K562 (cell line): ENCODE results near the gene INSIG1. TPM values are rescaled to one million over a fixed set of nuclear protein-coding genes. Genes with fewer than 3 reads are reported as not detected.

Experiments used
- ATAC-seq: fragments of 200-7000 bp; cut with Tn5 transposase; 3 replicates; pipeline ENCODE4 v1.9.1; 2020; ENCODE audit warnings: moderate library complexity
- BruUV-seq: library from RNA; stranded (reverse); fragments of 400-500 nt; replicated peaks from 2 replicates; lab custom pipeline; 2021; lab: Mats Ljungman, UMichigan
- CTCF ChIA-PET: fragments of 300-600 bp; formaldehyde crosslinking; extraction: SDS; loops from one replicate; lab custom pipeline; 2021; ENCODE audit warnings: low intra/inter-chr PET ratio; lab: Yijun Ruan, JAX
- POLR2A ChIA-PET: fragments of 300-600, 350-650 bp; sonication (Branson Sonifier 250); formaldehyde crosslinking; extraction: SDS; loops from one replicate; lab custom pipeline; 2021; ENCODE audit warnings: antibody characterized with exemption, inconsistent platforms; lab: Yijun Ruan, JAX
- DNase-seq, 4 experiments: peaks; one replicate each; pipeline versions ENCODE4 v3.0.0 to v3.0.0-alpha.2; 2011 to 2018; ENCODE audit warnings: low spot score in 3 of 4, mixed read lengths in 3 of 4; ENCODE audit errors: extremely low read depth in 1 of 4
- FAIRE-seq: peaks from 2 replicates; lab custom pipeline; 2011; peaks lifted over from hg19 to GRCh38; lab: Jason Lieb, UNC
- H2AFZ ChIP-seq: 2 replicates; pipeline ENCODE4 v1.6.0; 2011; ENCODE audit warnings: low read depth, low read length, control low read depth, inconsistent platforms
- H3K27ac ChIP-seq: fragments of 200-600 bp; 3 replicates; pipeline ENCODE4 v1.8.0; 2011; ENCODE audit warnings: low read depth, mild to moderate bottlenecking, control low read depth, inconsistent platforms, low read length, moderate library complexity, mixed read lengths; ENCODE audit errors: extremely low read depth
- H3K27me3 ChIP-seq, 2 experiments: fragments of 300-600 bp in 1 of 2; 2 replicates in 1 of 2; 3 replicates in 1 of 2; pipeline versions ENCODE4 v1.6.0 to v1.8.0; 2011; ENCODE audit warnings: inconsistent platforms in 2 of 2, low read length in 2 of 2, mild to moderate bottlenecking in 1 of 2, mixed read lengths in 1 of 2, moderate library complexity in 1 of 2; ENCODE audit not compliant: control insufficient read depth in 2 of 2, insufficient read depth in 2 of 2
- H3K36me3 ChIP-seq: fragments of 300-600 bp; 3 replicates; pipeline ENCODE4 v1.8.0; 2011; ENCODE audit warnings: mild to moderate bottlenecking, low read length, inconsistent platforms; ENCODE audit not compliant: control insufficient read depth, insufficient read depth
- H3K4me1 ChIP-seq, 2 experiments: fragments of 200-600 bp in 1 of 2; replicated peaks in 1 of 2; 2 replicates in 1 of 2; 3 replicates in 1 of 2; pipeline versions ENCODE4 v1.5.1 to v1.8.0; 2011; ENCODE audit warnings: inconsistent platforms in 2 of 2, low read length in 2 of 2, mild to moderate bottlenecking in 1 of 2, mixed read lengths in 1 of 2, moderate library complexity in 1 of 2; ENCODE audit not compliant: control insufficient read depth in 2 of 2, insufficient read depth in 2 of 2
- H3K4me2 ChIP-seq: 2 replicates; pipeline ENCODE4 v1.6.1; 2011; ENCODE audit warnings: low read length, control low read depth, inconsistent platforms, mixed read lengths; ENCODE audit not compliant: insufficient read depth
- H3K4me3 ChIP-seq: fragments of 200-600 bp; sonication (generic), shearing (Covaris generic); 2 replicates; pipeline ENCODE4 v1.5.1; 2016; ENCODE audit warnings: control low read depth, inconsistent platforms
- H3K79me2 ChIP-seq: fragments of 200-600 bp; 3 replicates; pipeline ENCODE4 v1.8.0; 2011; ENCODE audit warnings: low read length, inconsistent platforms; ENCODE audit not compliant: control insufficient read depth, insufficient read depth
- H3K9ac ChIP-seq, 2 experiments: 2 replicates each; pipeline versions ENCODE4 v1.6.0 to v1.6.1; 2011; ENCODE audit warnings: low read depth in 2 of 2, low read length in 2 of 2, control low read depth in 1 of 2, inconsistent platforms in 1 of 2, mild to moderate bottlenecking in 1 of 2, mixed read lengths in 1 of 2; ENCODE audit not compliant: insufficient read depth in 1 of 2
- H3K9me1 ChIP-seq: one replicate; pipeline ENCODE4 v1.6.0; 2011; ENCODE audit warnings: inconsistent platforms, mild to moderate bottlenecking, low read length, moderate library complexity; ENCODE audit not compliant: control insufficient read depth, insufficient read depth
- H3K9me3 ChIP-seq: replicated peaks from 2 replicates; pipeline ENCODE4 v1.5.1; 2011; ENCODE audit warnings: low read depth, low read length, inconsistent platforms; ENCODE audit not compliant: control insufficient read depth, insufficient read depth
- H4K20me1 ChIP-seq: replicated peaks from 2 replicates; pipeline ENCODE4 v1.6.1; 2011; ENCODE audit warnings: low read length, inconsistent platforms, mixed read lengths; ENCODE audit not compliant: control insufficient read depth, insufficient read depth
- HSF4 ChIP-seq: fragments of 250-450 bp; sonication (Bioruptor Pico); IDR thresholded peaks from 2 replicates; pipeline ENCODE4 v2.1.2; 2022; ENCODE audit warnings: mild to moderate bottlenecking, moderate library complexity, borderline replicate concordance
- SMARCA5 ChIP-seq: fragments of 450-650 bp; IDR thresholded peaks from 2 replicates; pipeline ENCODE4 v1.6.1; 2016
- STAT5A ChIP-seq: IDR thresholded peaks from 2 replicates; pipeline ENCODE4 v1.6.1; 2012; ENCODE audit warnings: low read length, inconsistent platforms, borderline replicate concordance
- ZNF212 ChIP-seq: fragments of 450-650 bp; formaldehyde crosslinking; IDR thresholded peaks from 2 replicates; pipeline ENCODE4 v1.4.0; 2020; ENCODE audit warnings: mild to moderate bottlenecking
- ZNF445 ChIP-seq: fragments of 250-450 bp; sonication (Bioruptor Pico); IDR thresholded peaks from 2 replicates; pipeline ENCODE4 v1.4.0; 2020; ENCODE audit warnings: low read depth, mild to moderate bottlenecking, moderate library complexity
- ZNF507 ChIP-seq: conservative IDR thresholded peaks from 2 replicates; pipeline ENCODE4 v1.6.1; 2017; ENCODE audit warnings: missing genetic modification characterization, missing compliant biosample characterization
- ZNF586 ChIP-seq: fragments of 450-650 bp; formaldehyde crosslinking; conservative IDR thresholded peaks from 2 replicates; pipeline ENCODE4 v1.4.0; 2020; ENCODE audit warnings: mild to moderate bottlenecking, moderate library complexity
- ZNF79 ChIP-seq: fragments of 250-450 bp; sonication (Bioruptor Pico); IDR thresholded peaks from 2 replicates; pipeline ENCODE4 v1.4.0; 2020; ENCODE audit warnings: low read depth, mild to moderate bottlenecking, moderate library complexity
- WGBS: fragments of 100-300 bp; shearing (Covaris generic); methylation state at CpG from one replicate; pipeline ENCODE4 v1.1.6; 2016; ENCODE audit warnings: low coverage, mixed read lengths; ENCODE audit not compliant: insufficient coverage; ENCODE audit errors: missing lambda C conversion rate; 5-methylcytosine and 5-hydroxymethylcytosine counted together
- in situ Hi-C: fragments of 300-500 bp; cut with MboI; formaldehyde crosslinking; loops from 4 replicates; pipeline ENCODE4 v1.15.0; 2018; ENCODE audit warnings: inconsistent platforms, mixed read lengths
- intact Hi-C: fragments of 100-400 bp; cut with micrococcal nuclease; formaldehyde crosslinking; loops from 2 replicates; pipeline ENCODE4 v1.14.2; 2022
- polyA plus RNA-seq, 8 experiments: library from polyadenylated mRNA; depleted of rRNA in 4 of 8; stranded (reverse) in 5 of 8; unstranded in 3 of 8; fragments of >200 nt; fragmentation: Nextera tagmentation in 2 of 8; fragmentation: Illumina TruSeq in 1 of 8; extraction: Ambion mirVana in 2 of 8; extraction: Trizol in 1 of 8; gene quantifications; 2 replicates each; pipeline versions ENCODE4 v1.2.1 to v1.2.3, GENCODE V29; 2011 to 2014; ENCODE audit warnings: inconsistent platforms in 1 of 8, missing spikeins in 1 of 8
- total RNA-seq, 7 experiments: library from RNA; depleted of rRNA in 6 of 7; stranded (reverse); fragments of >200 nt in 6 of 7; fragmentation: Illumina TruSeq in 2 of 7; extraction: Trizol in 2 of 7; gene quantifications; 2 replicates each; pipeline versions ENCODE4 v1.2.1 to v1.2.3, GENCODE V29; 2011 to 2021; ENCODE audit warnings: low replicate concordance in 1 of 7
- TF ChIP-seq, protein P1 (sequence below): fragments of 250-450 bp; sonication (Bioruptor Pico); IDR thresholded peaks from 2 replicates; pipeline ENCODE4 v1.5.0; 2020; ENCODE audit warnings: mild to moderate bottlenecking
- TF ChIP-seq, protein P2 (sequence below): IDR thresholded peaks from 3 replicates; pipeline ENCODE4 v1.6.1; 2011; ENCODE audit warnings: borderline replicate concordance, mild to moderate bottlenecking, moderate library complexity; ENCODE audit not compliant: insufficient read length; ENCODE audit errors: extremely low read depth
- TF ChIP-seq, protein P3 (sequence below), 3 experiments: fragments of 200-800 bp in 1 of 3; fragments of 250-450 bp in 1 of 3; fragments of 450-650 bp in 1 of 3; sonication (Bioruptor Pico) in 1 of 3; sonication (Bioruptor generic) in 1 of 3; formaldehyde crosslinking in 1 of 3; IDR thresholded peaks; 2 replicates each; pipeline versions ENCODE4 v1.6.1 to v1.8.0; 2016 to 2022; ENCODE audit warnings: mild to moderate bottlenecking in 2 of 3, missing genetic modification characterization in 2 of 3, missing compliant biosample characterization in 1 of 3, moderate library complexity in 1 of 3

The INSIG1 gene
- total and polyA plus RNA-seq, 9 of the 15 experiments (the other 6 are each of a cell fraction or from before 2014, with no cell fraction given) = 57.1 to 787 (median 238) TPM

DNA sequence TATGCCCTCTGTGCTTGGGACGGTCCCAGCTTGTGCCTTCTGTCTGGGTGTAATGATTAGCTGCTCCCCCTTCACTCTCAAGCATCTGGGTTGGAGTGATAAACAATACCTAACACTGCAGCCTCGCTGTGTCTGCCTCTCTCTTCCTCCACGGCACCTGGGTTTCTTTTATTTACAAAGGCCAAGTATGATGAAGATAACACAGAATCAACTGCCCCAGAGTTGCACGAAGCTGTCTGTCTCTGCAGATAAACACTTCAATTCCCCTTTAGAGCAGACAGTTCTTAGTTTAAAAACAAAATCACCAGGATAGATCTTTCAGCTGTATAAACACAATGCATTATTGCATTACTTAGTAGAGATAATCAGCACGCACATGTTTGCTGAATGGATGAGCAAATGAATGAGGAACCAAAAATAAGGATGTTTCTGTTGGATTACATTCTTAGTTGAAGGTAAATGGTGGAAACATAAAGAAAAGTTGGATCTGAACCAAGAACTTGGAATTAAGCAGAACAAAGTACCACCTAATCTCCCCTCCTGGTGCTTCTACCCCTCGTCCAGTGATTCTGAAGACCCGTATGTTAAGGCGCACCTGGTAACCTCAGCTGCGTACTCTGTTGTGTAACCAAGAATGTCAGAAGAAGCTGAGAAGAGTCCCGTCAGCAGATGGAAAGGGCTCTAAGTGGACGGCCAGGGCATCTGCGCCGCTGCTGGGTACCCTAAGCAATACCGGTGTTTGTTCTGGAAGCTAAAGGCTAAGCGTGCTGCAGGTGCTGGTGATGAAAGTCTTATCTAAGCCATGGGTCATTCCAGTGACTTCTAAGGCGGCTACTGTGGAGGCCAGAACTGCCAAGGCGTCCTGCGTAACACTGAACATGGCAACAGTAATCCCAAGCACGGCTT lies 26.6 kb downstream of the INSIG1 start (continued):
- TF ChIP-seq, protein P1, sequence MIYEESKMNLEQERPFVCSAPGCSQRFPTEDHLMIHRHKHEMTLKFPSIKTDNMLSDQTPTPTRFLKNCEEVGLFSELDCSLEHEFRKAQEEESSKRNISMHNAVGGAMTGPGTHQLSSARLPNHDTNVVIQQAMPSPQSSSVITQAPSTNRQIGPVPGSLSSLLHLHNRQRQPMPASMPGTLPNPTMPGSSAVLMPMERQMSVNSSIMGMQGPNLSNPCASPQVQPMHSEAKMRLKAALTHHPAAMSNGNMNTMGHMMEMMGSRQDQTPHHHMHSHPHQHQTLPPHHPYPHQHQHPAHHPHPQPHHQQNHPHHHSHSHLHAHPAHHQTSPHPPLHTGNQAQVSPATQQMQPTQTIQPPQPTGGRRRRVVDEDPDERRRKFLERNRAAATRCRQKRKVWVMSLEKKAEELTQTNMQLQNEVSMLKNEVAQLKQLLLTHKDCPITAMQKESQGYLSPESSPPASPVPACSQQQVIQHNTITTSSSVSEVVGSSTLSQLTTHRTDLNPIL (CRISPR knock-in tag) = peak; percentile 81; the same call in 1 of the 2 replicates
- peak; percentile 96 for TF ChIP-seq STAT5A
- TF ChIP-seq, protein P2, sequence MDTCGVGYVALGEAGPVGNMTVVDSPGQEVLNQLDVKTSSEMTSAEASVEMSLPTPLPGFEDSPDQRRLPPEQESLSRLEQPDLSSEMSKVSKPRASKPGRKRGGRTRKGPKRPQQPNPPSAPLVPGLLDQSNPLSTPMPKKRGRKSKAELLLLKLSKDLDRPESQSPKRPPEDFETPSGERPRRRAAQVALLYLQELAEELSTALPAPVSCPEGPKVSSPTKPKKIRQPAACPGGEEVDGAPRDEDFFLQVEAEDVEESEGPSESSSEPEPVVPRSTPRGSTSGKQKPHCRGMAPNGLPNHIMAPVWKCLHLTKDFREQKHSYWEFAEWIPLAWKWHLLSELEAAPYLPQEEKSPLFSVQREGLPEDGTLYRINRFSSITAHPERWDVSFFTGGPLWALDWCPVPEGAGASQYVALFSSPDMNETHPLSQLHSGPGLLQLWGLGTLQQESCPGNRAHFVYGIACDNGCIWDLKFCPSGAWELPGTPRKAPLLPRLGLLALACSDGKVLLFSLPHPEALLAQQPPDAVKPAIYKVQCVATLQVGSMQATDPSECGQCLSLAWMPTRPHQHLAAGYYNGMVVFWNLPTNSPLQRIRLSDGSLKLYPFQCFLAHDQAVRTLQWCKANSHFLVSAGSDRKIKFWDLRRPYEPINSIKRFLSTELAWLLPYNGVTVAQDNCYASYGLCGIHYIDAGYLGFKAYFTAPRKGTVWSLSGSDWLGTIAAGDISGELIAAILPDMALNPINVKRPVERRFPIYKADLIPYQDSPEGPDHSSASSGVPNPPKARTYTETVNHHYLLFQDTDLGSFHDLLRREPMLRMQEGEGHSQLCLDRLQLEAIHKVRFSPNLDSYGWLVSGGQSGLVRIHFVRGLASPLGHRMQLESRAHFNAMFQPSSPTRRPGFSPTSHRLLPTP = no peak

DNA sequence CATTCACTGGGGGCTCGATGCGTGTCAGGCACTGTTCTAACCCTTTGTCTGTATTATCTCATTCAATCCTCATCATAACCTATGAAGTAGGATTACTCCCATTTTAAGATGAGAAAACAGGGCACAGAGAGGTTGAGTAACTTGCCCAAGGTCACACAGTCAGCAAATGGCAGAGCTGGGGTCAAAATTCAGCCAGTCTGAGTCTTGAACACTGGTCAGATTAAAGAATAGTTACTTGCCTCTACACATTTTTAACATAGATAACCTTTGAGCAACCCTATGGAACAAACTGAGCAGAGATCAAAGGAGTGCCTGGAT lies 27.2 kb downstream of the INSIG1 start:
- no peak overlapping the region for H2AFZ ChIP-seq
- no peak for DNase-seq
- POLR2A ChIA-PET = interaction anchor here (1.1 to 2.5 kb wide), 8 partner anchors 8 to 119 kb away, joined by 3 to 15 read pairs (median 8); partner anchors contain the start of gene INSIG1
- no peak overlapping the region for H3K9ac ChIP-seq
- no peak for ATAC-seq
- peaks cover 0 to 29% of the 10 kb centered on the region in 2 experiments; a peak in 2 of 5 replicates for H3K27me3 ChIP-seq
- no peaks in the 10 kb centered on the region for H3K36me3 ChIP-seq
- peaks cover 6 to 15% of the 10 kb centered on the region in 2 experiments for H3K4me1 ChIP-seq
- no peaks in the 10 kb centered on the region for H4K20me1 ChIP-seq
- no peaks in the 10 kb centered on the region for H3K79me2 ChIP-seq
- peaks cover 14% of the 10 kb centered on the region for H3K9me3 ChIP-seq
- H3K4me3 ChIP-seq = no peak overlapping the region
- H3K27ac ChIP-seq = no peak overlapping the region; the same call in 2 of the 3 replicates
- intact Hi-C loops = loop anchor here (1.0 kb wide), 1 partner anchor 28 kb away; the partner anchor contains the start of gene INSIG1
- no peaks in the 10 kb centered on the region for H3K9me1 ChIP-seq
- CTCF ChIA-PET = no interaction called here
- WGBS = 19% methylated on average over 2 of the region's 2 CpGs
- in situ Hi-C loops = no loop called here
- no TSS peak for BruUV-seq
- peak overlapping the region; percentile 61 for H3K4me2 ChIP-seq
- FAIRE-seq = no peak
- TF ChIP-seq ZNF445 (CRISPR knock-in tag) (no peak), HSF4 (CRISPR knock-in tag) (0 out of 2 replicates have a peak, but pooled peaks have one; percentile 18), ZNF507 (tag) (no peak), SMARCA5 (peak; percentile 73; the same call in 1 of the 2 replicates), ZNF79 (CRISPR knock-in tag) (no peak), ZNF586 (CRISPR knock-in tag) (no peak), ZNF212 (no peak)
- TF ChIP-seq, protein P3, sequence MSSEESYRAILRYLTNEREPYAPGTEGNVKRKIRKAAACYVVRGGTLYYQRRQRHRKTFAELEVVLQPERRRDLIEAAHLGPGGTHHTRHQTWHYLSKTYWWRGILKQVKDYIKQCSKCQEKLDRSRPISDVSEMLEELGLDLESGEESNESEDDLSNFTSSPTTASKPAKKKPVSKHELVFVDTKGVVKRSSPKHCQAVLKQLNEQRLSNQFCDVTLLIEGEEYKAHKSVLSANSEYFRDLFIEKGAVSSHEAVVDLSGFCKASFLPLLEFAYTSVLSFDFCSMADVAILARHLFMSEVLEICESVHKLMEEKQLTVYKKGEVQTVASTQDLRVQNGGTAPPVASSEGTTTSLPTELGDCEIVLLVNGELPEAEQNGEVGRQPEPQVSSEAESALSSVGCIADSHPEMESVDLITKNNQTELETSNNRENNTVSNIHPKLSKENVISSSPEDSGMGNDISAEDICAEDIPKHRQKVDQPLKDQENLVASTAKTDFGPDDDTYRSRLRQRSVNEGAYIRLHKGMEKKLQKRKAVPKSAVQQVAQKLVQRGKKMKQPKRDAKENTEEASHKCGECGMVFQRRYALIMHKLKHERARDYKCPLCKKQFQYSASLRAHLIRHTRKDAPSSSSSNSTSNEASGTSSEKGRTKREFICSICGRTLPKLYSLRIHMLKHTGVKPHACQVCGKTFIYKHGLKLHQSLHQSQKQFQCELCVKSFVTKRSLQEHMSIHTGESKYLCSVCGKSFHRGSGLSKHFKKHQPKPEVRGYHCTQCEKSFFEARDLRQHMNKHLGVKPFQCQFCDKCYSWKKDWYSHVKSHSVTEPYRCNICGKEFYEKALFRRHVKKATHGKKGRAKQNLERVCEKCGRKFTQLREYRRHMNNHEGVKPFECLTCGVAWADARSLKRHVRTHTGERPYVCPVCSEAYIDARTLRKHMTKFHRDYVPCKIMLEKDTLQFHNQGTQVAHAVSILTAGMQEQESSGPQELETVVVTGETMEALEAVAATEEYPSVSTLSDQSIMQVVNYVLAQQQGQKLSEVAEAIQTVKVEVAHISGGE (CRISPR knock-in tag; IDR thresholded peaks at IDR 0.05) = no peak
